WTC11 (cell line): ENCODE results near the gene LTBP2. TPM values are rescaled to one million over a fixed set of nuclear protein-coding genes. Genes with fewer than 3 reads are reported as not detected.

Experiments used
- ATAC-seq: fragments of 200-7000 bp; cut with Tn5 transposase; 2 replicates; pipeline ENCODE4 v1.10.0; 2021; ENCODE audit warnings: mild to moderate bottlenecking, moderate library complexity
- CTCF ChIA-PET: fragments of 300-600 bp; sonication (Branson Sonifier 250); formaldehyde crosslinking; loops from one replicate; lab custom pipeline; 2021; ENCODE audit warnings: antibody characterized with exemption; lab: Charles Lee
- POLR2A ChIA-PET: fragments of 350-600 bp; sonication (Branson Sonifier 250); formaldehyde crosslinking; loops from one replicate; lab custom pipeline; 2021; ENCODE audit warnings: antibody characterized with exemption; lab: Charles Lee
- DNase-seq: peaks from one replicate; pipeline ENCODE4 v3.0.0; 2021; ENCODE audit warnings: low spot score
- H3K27ac Mint-ChIP-seq: 2 replicates; pipeline ENCODE4 v1.8.0; 2021; ENCODE audit warnings: mixed read lengths
- H3K27me3 Mint-ChIP-seq: 2 replicates; pipeline ENCODE4 v1.8.0; 2021; ENCODE audit warnings: low read depth, mild to moderate bottlenecking, moderate library complexity, mixed read lengths
- H3K36me3 Mint-ChIP-seq: 2 replicates; pipeline ENCODE4 v1.8.0; 2021; ENCODE audit warnings: mixed read lengths
- H3K4me1 Mint-ChIP-seq: 2 replicates; pipeline ENCODE4 v1.8.0; 2022; ENCODE audit warnings: mixed read lengths
- H3K4me3 Mint-ChIP-seq: 2 replicates; pipeline ENCODE4 v1.8.0; 2021; ENCODE audit warnings: mild to moderate bottlenecking, moderate library complexity, mixed read lengths
- H3K9me3 Mint-ChIP-seq: 2 replicates; pipeline ENCODE4 v1.8.0; 2021; ENCODE audit warnings: mixed read lengths
- ATF1 ChIP-seq: sonication (generic); formaldehyde crosslinking; IDR thresholded peaks from 2 replicates; pipeline ENCODE4 v1.8.1; 2023; ENCODE audit warnings: mild to moderate bottlenecking, moderate library complexity, missing genetic modification reagents
- FOXJ3 ChIP-seq: sonication (generic); formaldehyde crosslinking; IDR thresholded peaks from 2 replicates; pipeline ENCODE4 v1.9.0; 2021; ENCODE audit warnings: missing genetic modification reagents, mild to moderate bottlenecking, borderline replicate concordance
- HMGA2 ChIP-seq: fragments of 250-450 bp; sonication (Bioruptor Pico); IDR thresholded peaks from 2 replicates; pipeline ENCODE4 v1.4.0; 2021; ENCODE audit warnings: mild to moderate bottlenecking, moderate library complexity
- KAT7 ChIP-seq: sonication (generic); formaldehyde crosslinking; IDR thresholded peaks from 2 replicates; pipeline ENCODE4 v1.8.1; 2023; ENCODE audit warnings: missing genetic modification reagents, mild to moderate bottlenecking, borderline replicate concordance
- MXD4 ChIP-seq: fragments of 250-450 bp; sonication (Bioruptor Pico); IDR thresholded peaks from 2 replicates; pipeline ENCODE4 v1.8.0; 2021; ENCODE audit warnings: mild to moderate bottlenecking, moderate library complexity, borderline replicate concordance
- NFATC4 ChIP-seq: fragments of 250-450 bp; sonication (Bioruptor Pico); IDR thresholded peaks from 2 replicates; pipeline ENCODE4 v1.9.0; 2021; ENCODE audit warnings: mild to moderate bottlenecking
- NR2C2 ChIP-seq: sonication (generic); formaldehyde crosslinking; IDR thresholded peaks from 2 replicates; pipeline ENCODE4 v1.8.0; 2022; ENCODE audit warnings: mild to moderate bottlenecking, missing genetic modification reagents
- RORB ChIP-seq: fragments of 250-450 bp; sonication (Bioruptor Pico); IDR thresholded peaks from 2 replicates; pipeline ENCODE4 v1.9.0; 2021; ENCODE audit warnings: mild to moderate bottlenecking
- TCF7 ChIP-seq: sonication (generic); formaldehyde crosslinking; IDR thresholded peaks from 2 replicates; pipeline ENCODE4 v1.8.0; 2022; ENCODE audit warnings: mild to moderate bottlenecking, low read depth, missing genetic modification reagents, moderate library complexity
- ZNF232 ChIP-seq: sonication (generic); formaldehyde crosslinking; IDR thresholded peaks from 2 replicates; pipeline ENCODE4 v1.8.0; 2022; ENCODE audit warnings: mild to moderate bottlenecking, missing genetic modification reagents
- total RNA-seq: library from RNA; stranded (reverse); gene quantifications from 3 replicates; pipeline ENCODE4 v1.2.3, GENCODE V29; 2021
- TF ChIP-seq, protein P1 (sequence below): sonication (generic); formaldehyde crosslinking; IDR thresholded peaks from 2 replicates; pipeline ENCODE4 v1.8.0; 2022; ENCODE audit warnings: mild to moderate bottlenecking, missing genetic modification reagents
- TF ChIP-seq, protein P2 (sequence below): fragments of 250-450 bp; sonication (Bioruptor Pico); IDR thresholded peaks from 2 replicates; pipeline ENCODE4 v1.9.0; 2021; ENCODE audit warnings: mild to moderate bottlenecking, borderline replicate concordance
- TF ChIP-seq, protein P3 (sequence below): sonication (generic); formaldehyde crosslinking; IDR thresholded peaks from 2 replicates; pipeline ENCODE4 v1.8.1; 2022; ENCODE audit warnings: missing genetic modification reagents, borderline replicate concordance
- TF ChIP-seq, protein P4 (sequence below): fragments of 250-450 bp; sonication (Bioruptor Pico); IDR thresholded peaks from 2 replicates; pipeline ENCODE4 v1.9.0; 2021; ENCODE audit warnings: mild to moderate bottlenecking
- TF ChIP-seq, protein P5 (sequence below): sonication (generic); formaldehyde crosslinking; IDR thresholded peaks from 2 replicates; pipeline ENCODE4 v1.8.1; 2022; ENCODE audit warnings: mild to moderate bottlenecking, moderate library complexity, missing genetic modification reagents
- TF ChIP-seq, protein P6 (sequence below): sonication (generic); formaldehyde crosslinking; IDR thresholded peaks from 2 replicates; pipeline ENCODE4 v1.8.1; 2023; ENCODE audit warnings: mild to moderate bottlenecking, missing genetic modification reagents, borderline replicate concordance

Gene LTBP2
- total RNA-seq, 1 experiment from 2014 or later = 1.2 TPM

DNA sequence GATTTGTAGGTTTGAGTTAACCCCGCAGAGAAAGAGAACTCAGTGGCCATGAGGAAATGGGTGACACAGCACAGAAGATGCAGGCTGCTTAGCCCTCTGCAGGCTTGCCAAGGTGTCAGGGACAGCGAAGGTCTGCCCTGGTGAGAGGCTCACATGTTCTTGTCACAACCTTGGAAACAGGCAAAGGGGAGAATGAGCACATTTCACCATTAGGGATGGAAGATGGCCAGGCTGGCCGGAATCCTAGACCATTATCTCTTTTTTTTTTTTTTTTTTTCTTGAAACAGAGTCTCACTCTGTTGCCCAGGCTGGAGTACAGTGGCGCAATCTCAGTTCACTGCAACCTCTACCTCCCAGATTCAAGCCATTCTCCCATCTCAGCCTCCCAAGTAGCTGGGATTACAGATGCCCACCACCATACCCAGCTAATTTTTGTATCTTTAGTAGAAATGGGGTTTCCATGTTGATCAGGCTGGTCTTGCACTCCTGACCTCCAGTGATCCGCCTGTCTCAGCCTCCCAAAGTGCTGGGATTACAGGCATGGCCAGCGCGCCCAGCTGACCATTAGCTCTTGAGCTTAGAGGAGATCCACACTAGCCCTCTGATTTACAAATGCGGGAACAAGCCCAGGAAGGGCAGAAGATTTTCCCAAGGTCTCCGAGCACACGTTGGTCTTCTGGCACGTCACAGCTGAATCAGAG lies 34.6 kb downstream of the LTBP2 start:
- CTCF ChIA-PET = interaction anchor here (0.7 to 0.8 kb wide), 2 partner anchors 76 to 227 kb away, joined by 3 read pairs; no protein-coding TSS in a partner anchor
- no peak for TF ChIP-seq NFATC4 (CRISPR knock-in tag)
- no peak for TF ChIP-seq ATF1 (CRISPR knock-in tag)
- no peak for TF ChIP-seq FOXJ3
- TF ChIP-seq, protein P1, sequence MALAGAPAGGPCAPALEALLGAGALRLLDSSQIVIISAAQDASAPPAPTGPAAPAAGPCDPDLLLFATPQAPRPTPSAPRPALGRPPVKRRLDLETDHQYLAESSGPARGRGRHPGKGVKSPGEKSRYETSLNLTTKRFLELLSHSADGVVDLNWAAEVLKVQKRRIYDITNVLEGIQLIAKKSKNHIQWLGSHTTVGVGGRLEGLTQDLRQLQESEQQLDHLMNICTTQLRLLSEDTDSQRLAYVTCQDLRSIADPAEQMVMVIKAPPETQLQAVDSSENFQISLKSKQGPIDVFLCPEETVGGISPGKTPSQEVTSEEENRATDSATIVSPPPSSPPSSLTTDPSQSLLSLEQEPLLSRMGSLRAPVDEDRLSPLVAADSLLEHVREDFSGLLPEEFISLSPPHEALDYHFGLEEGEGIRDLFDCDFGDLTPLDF (CRISPR knock-in tag) = no peak
- TF ChIP-seq, protein P2, sequence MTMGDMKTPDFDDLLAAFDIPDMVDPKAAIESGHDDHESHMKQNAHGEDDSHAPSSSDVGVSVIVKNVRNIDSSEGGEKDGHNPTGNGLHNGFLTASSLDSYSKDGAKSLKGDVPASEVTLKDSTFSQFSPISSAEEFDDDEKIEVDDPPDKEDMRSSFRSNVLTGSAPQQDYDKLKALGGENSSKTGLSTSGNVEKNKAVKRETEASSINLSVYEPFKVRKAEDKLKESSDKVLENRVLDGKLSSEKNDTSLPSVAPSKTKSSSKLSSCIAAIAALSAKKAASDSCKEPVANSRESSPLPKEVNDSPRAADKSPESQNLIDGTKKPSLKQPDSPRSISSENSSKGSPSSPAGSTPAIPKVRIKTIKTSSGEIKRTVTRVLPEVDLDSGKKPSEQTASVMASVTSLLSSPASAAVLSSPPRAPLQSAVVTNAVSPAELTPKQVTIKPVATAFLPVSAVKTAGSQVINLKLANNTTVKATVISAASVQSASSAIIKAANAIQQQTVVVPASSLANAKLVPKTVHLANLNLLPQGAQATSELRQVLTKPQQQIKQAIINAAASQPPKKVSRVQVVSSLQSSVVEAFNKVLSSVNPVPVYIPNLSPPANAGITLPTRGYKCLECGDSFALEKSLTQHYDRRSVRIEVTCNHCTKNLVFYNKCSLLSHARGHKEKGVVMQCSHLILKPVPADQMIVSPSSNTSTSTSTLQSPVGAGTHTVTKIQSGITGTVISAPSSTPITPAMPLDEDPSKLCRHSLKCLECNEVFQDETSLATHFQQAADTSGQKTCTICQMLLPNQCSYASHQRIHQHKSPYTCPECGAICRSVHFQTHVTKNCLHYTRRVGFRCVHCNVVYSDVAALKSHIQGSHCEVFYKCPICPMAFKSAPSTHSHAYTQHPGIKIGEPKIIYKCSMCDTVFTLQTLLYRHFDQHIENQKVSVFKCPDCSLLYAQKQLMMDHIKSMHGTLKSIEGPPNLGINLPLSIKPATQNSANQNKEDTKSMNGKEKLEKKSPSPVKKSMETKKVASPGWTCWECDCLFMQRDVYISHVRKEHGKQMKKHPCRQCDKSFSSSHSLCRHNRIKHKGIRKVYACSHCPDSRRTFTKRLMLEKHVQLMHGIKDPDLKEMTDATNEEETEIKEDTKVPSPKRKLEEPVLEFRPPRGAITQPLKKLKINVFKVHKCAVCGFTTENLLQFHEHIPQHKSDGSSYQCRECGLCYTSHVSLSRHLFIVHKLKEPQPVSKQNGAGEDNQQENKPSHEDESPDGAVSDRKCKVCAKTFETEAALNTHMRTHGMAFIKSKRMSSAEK (CRISPR knock-in tag) = no peak
- TF ChIP-seq NR2C2 (CRISPR knock-in tag) = no peak
- no peak for TF ChIP-seq ZNF232 (CRISPR knock-in tag)
- TF ChIP-seq KAT7 (CRISPR knock-in tag) = no peak
- TF ChIP-seq, protein P3, sequence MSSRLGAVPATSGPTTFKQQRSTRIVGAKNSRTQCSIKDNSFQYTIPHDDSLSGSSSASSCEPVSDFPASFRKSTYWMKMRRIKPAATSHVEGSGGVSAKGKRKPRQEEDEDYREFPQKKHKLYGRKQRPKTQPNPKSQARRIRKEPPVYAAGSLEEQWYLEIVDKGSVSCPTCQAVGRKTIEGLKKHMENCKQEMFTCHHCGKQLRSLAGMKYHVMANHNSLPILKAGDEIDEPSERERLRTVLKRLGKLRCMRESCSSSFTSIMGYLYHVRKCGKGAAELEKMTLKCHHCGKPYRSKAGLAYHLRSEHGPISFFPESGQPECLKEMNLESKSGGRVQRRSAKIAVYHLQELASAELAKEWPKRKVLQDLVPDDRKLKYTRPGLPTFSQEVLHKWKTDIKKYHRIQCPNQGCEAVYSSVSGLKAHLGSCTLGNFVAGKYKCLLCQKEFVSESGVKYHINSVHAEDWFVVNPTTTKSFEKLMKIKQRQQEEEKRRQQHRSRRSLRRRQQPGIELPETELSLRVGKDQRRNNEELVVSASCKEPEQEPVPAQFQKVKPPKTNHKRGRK (CRISPR knock-in tag) = no peak
- TF ChIP-seq, protein P4, sequence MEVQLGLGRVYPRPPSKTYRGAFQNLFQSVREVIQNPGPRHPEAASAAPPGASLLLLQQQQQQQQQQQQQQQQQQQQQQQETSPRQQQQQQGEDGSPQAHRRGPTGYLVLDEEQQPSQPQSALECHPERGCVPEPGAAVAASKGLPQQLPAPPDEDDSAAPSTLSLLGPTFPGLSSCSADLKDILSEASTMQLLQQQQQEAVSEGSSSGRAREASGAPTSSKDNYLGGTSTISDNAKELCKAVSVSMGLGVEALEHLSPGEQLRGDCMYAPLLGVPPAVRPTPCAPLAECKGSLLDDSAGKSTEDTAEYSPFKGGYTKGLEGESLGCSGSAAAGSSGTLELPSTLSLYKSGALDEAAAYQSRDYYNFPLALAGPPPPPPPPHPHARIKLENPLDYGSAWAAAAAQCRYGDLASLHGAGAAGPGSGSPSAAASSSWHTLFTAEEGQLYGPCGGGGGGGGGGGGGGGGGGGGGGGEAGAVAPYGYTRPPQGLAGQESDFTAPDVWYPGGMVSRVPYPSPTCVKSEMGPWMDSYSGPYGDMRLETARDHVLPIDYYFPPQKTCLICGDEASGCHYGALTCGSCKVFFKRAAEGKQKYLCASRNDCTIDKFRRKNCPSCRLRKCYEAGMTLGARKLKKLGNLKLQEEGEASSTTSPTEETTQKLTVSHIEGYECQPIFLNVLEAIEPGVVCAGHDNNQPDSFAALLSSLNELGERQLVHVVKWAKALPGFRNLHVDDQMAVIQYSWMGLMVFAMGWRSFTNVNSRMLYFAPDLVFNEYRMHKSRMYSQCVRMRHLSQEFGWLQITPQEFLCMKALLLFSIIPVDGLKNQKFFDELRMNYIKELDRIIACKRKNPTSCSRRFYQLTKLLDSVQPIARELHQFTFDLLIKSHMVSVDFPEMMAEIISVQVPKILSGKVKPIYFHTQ (CRISPR knock-in tag) = no peak
- no peak for TF ChIP-seq MXD4 (CRISPR knock-in tag)
- no peak for TF ChIP-seq RORB (CRISPR knock-in tag)
- TF ChIP-seq HMGA2 (CRISPR knock-in tag) = no peak
- TF ChIP-seq, protein P5, sequence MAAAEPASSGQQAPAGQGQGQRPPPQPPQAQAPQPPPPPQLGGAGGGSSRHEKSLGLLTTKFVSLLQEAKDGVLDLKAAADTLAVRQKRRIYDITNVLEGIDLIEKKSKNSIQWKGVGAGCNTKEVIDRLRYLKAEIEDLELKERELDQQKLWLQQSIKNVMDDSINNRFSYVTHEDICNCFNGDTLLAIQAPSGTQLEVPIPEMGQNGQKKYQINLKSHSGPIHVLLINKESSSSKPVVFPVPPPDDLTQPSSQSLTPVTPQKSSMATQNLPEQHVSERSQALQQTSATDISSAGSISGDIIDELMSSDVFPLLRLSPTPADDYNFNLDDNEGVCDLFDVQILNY (CRISPR knock-in tag) = no peak
- TF ChIP-seq TCF7 (CRISPR knock-in tag) = no peak
- TF ChIP-seq, protein P6, sequence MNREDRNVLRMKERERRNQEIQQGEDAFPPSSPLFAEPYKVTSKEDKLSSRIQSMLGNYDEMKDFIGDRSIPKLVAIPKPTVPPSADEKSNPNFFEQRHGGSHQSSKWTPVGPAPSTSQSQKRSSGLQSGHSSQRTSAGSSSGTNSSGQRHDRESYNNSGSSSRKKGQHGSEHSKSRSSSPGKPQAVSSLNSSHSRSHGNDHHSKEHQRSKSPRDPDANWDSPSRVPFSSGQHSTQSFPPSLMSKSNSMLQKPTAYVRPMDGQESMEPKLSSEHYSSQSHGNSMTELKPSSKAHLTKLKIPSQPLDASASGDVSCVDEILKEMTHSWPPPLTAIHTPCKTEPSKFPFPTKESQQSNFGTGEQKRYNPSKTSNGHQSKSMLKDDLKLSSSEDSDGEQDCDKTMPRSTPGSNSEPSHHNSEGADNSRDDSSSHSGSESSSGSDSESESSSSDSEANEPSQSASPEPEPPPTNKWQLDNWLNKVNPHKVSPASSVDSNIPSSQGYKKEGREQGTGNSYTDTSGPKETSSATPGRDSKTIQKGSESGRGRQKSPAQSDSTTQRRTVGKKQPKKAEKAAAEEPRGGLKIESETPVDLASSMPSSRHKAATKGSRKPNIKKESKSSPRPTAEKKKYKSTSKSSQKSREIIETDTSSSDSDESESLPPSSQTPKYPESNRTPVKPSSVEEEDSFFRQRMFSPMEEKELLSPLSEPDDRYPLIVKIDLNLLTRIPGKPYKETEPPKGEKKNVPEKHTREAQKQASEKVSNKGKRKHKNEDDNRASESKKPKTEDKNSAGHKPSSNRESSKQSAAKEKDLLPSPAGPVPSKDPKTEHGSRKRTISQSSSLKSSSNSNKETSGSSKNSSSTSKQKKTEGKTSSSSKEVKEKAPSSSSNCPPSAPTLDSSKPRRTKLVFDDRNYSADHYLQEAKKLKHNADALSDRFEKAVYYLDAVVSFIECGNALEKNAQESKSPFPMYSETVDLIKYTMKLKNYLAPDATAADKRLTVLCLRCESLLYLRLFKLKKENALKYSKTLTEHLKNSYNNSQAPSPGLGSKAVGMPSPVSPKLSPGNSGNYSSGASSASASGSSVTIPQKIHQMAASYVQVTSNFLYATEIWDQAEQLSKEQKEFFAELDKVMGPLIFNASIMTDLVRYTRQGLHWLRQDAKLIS (CRISPR knock-in tag) = no peak

More for the DNA sequence above, 34.6 kb downstream of the LTBP2 start:
- H3K36me3 Mint-ChIP-seq = no peaks in the 10 kb centered on the region
- no peak overlapping the region for H3K4me3 Mint-ChIP-seq
- POLR2A ChIA-PET = no interaction called here
- ATAC-seq = no peak
- DNase-seq = no peak
- H3K27me3 Mint-ChIP-seq = no peaks in the 10 kb centered on the region
- no peak overlapping the region for H3K27ac Mint-ChIP-seq
- H3K9me3 Mint-ChIP-seq = no peaks in the 10 kb centered on the region
- peaks cover 21% of the 10 kb centered on the region for H3K4me1 Mint-ChIP-seq
